Left lung (tissue), 10 donors: Measurements from ENCODE around the gene BCL7A. TPM values are rescaled to one million over a fixed set of nuclear protein-coding genes. Genes with fewer than 3 reads are reported as not detected.

Experiments
- ATAC-seq: fragments of 200-7000 bp; cut with Tn5 transposase; one replicate; pipeline ENCODE4 v1.9.1; 2020; ENCODE audit warnings: moderate library complexity
- DNase-seq, 4 donors: peaks; one replicate each; pipeline ENCODE4 v3.0.0-alpha.2; 2013 to 2020
- H3K27ac ChIP-seq, 2 donors: fragments of 200-600 bp; sonication (generic) in 1 of 2; one replicate each; pipeline versions ENCODE4 v1.5.0 to v1.8.0; 2020 to 2021
- H3K27me3 ChIP-seq, 2 donors: fragments of 200-600 bp; sonication (generic) in 1 of 2; one replicate each; pipeline versions ENCODE4 v1.5.0 to v1.8.0; 2020 to 2021
- H3K36me3 ChIP-seq, 2 donors: fragments of 200-600 bp; sonication (generic) in 1 of 2; one replicate each; pipeline versions ENCODE4 v1.5.0 to v1.8.0; 2020 to 2021
- H3K4me1 ChIP-seq, 2 donors: fragments of 200-600 bp; one replicate each; pipeline ENCODE4 v1.8.0; 2021
- H3K4me3 ChIP-seq, 2 donors: fragments of 200-600 bp; sonication (generic) in 1 of 2; one replicate each; pipeline versions ENCODE4 v1.5.0 to v1.8.0; 2020 to 2021; ENCODE audit warnings: mild to moderate bottlenecking in 1 of 2
- H3K9me3 ChIP-seq, 2 donors: fragments of 200-600 bp; sonication (generic) in 1 of 2; one replicate each; pipeline versions ENCODE4 v1.5.0 to v1.8.0; 2020 to 2021
- intact Hi-C, 2 donors: fragments of 100-400 bp; cut with DNase I; formaldehyde crosslinking; loops; one replicate each; pipeline versions ENCODE4 v1.11.2 to v1.14.2; 2022
- polyA plus RNA-seq, 6 donors: library from polyadenylated mRNA; unstranded; fragments of 120-200 nt; gene quantifications; one replicate each; pipeline ENCODE4 v1.2.1, GENCODE V29; 2013; ENCODE audit not compliant: insufficient read length in 6 of 6
- total RNA-seq, 2 donors: library from RNA; stranded (reverse); fragmentation: NEBNext Ultra II Directional; extraction: Animal tissue kit (Norgen Biotek cat#: 25700); gene quantifications; one replicate each; pipeline ENCODE4 v1.2.1, GENCODE V29; 2021
- TF ChIP-seq, protein P1 (sequence below), 2 donors: fragments of 200-600 bp; sonication (generic) in 1 of 2; IDR thresholded peaks; one replicate each; pipeline versions ENCODE4 v1.5.0 to v1.8.0; 2021; ENCODE audit warnings: antibody characterized with exemption in 2 of 2
- donor health status: DM: no; HTN: yes; CAD: no.
- donor health status: DM: no; HTN: no; CAD: no.

The BCL7A gene
- total and polyA plus RNA-seq, 8 donors = 7.0 to 18.4 (median 16.8) TPM

GRCh38 chr12:122062832-122063693, 41.4 kb downstream of the BCL7A start:
- DNase-seq (peak in 3 of 4 donors; percentile 60 to 84 (median 71)), ATAC-seq (peak; percentile 73)
- Histone ChIP-seq H3K4me3 (peak overlapping the region in 1 of 2 donors; percentile 7), H3K27me3 (no peaks in the 10 kb centered on the region), H3K27ac (peak overlapping the region; percentile 77), H3K36me3 (peaks cover 0 to 8% of the 10 kb centered on the region in 2 donors), H3K4me1 (peaks cover 7 to 37% of the 10 kb centered on the region in 2 donors), H3K9me3 (no peaks in the 10 kb centered on the region)
- intact Hi-C loops = no loop called here
- TF ChIP-seq, protein P1, sequence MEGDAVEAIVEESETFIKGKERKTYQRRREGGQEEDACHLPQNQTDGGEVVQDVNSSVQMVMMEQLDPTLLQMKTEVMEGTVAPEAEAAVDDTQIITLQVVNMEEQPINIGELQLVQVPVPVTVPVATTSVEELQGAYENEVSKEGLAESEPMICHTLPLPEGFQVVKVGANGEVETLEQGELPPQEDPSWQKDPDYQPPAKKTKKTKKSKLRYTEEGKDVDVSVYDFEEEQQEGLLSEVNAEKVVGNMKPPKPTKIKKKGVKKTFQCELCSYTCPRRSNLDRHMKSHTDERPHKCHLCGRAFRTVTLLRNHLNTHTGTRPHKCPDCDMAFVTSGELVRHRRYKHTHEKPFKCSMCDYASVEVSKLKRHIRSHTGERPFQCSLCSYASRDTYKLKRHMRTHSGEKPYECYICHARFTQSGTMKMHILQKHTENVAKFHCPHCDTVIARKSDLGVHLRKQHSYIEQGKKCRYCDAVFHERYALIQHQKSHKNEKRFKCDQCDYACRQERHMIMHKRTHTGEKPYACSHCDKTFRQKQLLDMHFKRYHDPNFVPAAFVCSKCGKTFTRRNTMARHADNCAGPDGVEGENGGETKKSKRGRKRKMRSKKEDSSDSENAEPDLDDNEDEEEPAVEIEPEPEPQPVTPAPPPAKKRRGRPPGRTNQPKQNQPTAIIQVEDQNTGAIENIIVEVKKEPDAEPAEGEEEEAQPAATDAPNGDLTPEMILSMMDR (IDR thresholded peaks at IDR 0.05) = no peak

DNA sequence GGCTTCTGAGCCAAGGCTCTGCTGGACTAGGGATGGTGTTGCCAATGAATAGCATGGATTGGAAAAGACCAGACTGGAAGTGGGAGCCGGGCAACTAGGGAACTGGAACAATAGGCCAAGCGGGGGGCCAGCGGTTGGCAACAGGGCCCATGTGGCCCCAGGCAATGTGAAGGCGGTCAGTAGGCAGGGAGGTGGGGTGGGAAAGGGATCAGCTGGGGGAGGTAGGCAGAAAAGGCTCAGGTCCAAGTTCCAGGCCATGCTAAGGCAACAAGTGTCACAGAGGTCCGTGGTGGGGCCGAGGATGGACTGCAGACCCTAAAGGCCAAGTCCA, 42.0 kb downstream of the BCL7A start:
- ATAC-seq (peak; percentile 6), DNase-seq (no peak)
- intact Hi-C loops = no loop called here
- Histone ChIP-seq H3K27me3 (no peaks in the 10 kb centered on the region), H3K9me3 (no peaks in the 10 kb centered on the region), H3K4me1 (peaks cover 7 to 39% of the 10 kb centered on the region in 2 donors), H3K27ac (peak overlapping the region; percentile 77), H3K4me3 (peak overlapping the region in 1 of 2 donors; percentile 7), H3K36me3 (peaks cover 0 to 8% of the 10 kb centered on the region in 2 donors)
- TF ChIP-seq, protein P1 (IDR thresholded peaks at IDR 0.05) = no peak

DNA sequence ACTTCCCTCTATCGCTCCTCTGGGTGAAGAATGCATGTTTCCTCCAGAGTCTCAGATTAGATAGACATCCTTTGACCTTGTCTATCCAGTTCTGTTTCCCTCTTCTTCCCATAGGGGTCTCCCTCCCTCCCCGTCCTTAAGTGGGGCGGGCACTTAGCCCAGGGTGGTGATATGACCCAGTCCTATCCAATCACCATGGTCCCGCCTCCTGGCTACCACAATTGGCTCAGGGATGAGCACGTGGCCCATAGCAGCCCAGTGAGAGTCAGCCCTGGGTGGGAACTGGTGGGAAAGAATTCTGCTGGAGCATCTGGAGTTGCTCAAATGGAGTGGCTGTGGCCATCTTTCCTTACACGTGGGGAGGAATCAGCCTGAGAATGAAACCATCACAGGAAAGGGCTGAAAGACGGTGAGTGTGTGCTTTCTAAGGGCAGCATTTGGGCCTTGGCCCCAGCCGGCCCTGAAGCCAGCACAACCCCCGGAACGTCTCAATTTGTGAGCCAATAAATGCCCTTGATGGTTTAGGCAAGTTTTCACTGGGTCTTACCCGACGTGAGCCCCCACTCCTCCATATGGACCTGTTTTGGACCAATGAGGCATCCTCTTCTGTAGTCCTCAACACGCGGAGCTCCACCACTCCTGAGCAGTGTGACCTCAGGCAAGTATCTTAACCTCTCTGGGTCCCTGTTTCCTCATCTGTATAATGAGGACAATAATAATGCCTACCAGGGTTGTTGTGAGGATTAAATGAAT, 42.5 kb downstream of the BCL7A start:
- DNase-seq (peak in 3 of 4 donors; percentile 70 to 92 (median 88)), ATAC-seq (peak; percentile 78)
- peaks cover 7 to 39% of the 10 kb centered on the region in 2 donors for H3K4me1 ChIP-seq
- peaks cover 0 to 8% of the 10 kb centered on the region in 2 donors for H3K36me3 ChIP-seq
- H3K27me3 ChIP-seq = no peaks in the 10 kb centered on the region
- peak overlapping the region; percentile 77 for H3K27ac ChIP-seq
- no peaks in the 10 kb centered on the region for H3K9me3 ChIP-seq
- intact Hi-C loops = no loop called here
- H3K4me3 ChIP-seq = peak overlapping the region in 1 of 2 donors; percentile 7
- TF ChIP-seq, protein P1 (IDR thresholded peaks at IDR 0.05) = peak; percentile 9 to 19

- Histone ChIP-seq H3K36me3 (peaks cover 0 to 2% of the 10 kb centered on the region in 2 donors), H3K9me3 (no peaks in the 10 kb centered on the region), H3K27ac (peak overlapping the region; percentile 3 to 77), H3K27me3 (no peaks in the 10 kb centered on the region), H3K4me3 (peak overlapping the region in 1 of 2 donors; percentile 6), H3K4me1 (peaks cover 7 to 39% of the 10 kb centered on the region in 2 donors)
- TF ChIP-seq, protein P1 (IDR thresholded peaks at IDR 0.05) = no peak
- intact Hi-C loops = no loop called here
- DNase-seq = peak in 2 of 4 donors; percentile 1 to 53
- peak; percentile 28 for ATAC-seq
Observed at GRCh38 chr12:122064780-122065588, 43.3 kb downstream of the BCL7A start.
